Measurements from ENCODE around the gene KLHL42. TPM values are rescaled to one million over a fixed set of nuclear protein-coding genes. Genes with fewer than 3 reads are reported as not detected.

KLHL42 gene
- total RNA-seq, 4 donors from 2014 or later, result 14.0 to 30.3 (median 25.0) TPM

- Histone ChIP-seq H3K4me3 (no peak overlapping the region), H3K36me3 (no peaks in the 10 kb centered on the region)
- WGBS, result 94% methylated on average over 3 of the region's 3 CpGs
Observed at GRCh38 chr12:27828196-27828595, 48.2 kb downstream of the KLHL42 start.

GRCh38 chr12:27838543-27839185, 58.6 kb downstream of the KLHL42 start:
- no peak overlapping the region for H3K27ac ChIP-seq
- H3K4me3 ChIP-seq, result no peak overlapping the region
- no peak for DNase-seq (ENCODE audit: low spot score in 2 of 2)
- WGBS, result 70% methylated on average over 2 of the region's 2 CpGs
- H3K4me1 ChIP-seq, result peaks cover 5% of the 10 kb centered on the region
- H3K36me3 ChIP-seq, result no peaks in the 10 kb centered on the region
- no peaks in the 10 kb centered on the region for H3K9me3 ChIP-seq
- no peaks in the 10 kb centered on the region for H3K27me3 ChIP-seq
- TF ChIP-seq EP300 (IDR thresholded peaks at IDR 0.05) (no peak), POLR2A (IDR thresholded peaks at IDR 0.05) (no peak), CTCF (IDR thresholded peaks at IDR 0.05) (no peak), POLR2AphosphoS5 (IDR thresholded peaks at IDR 0.05) (no peak)

More at GRCh38 chr12:27828196-27828595, 48.2 kb downstream of the KLHL42 start:
- H3K9me3 ChIP-seq, result no peaks in the 10 kb centered on the region
- H3K27ac ChIP-seq, result no peak overlapping the region
- DNase-seq (ENCODE audit: low spot score in 2 of 2), result no peak
- H3K4me1 ChIP-seq, result no peaks in the 10 kb centered on the region
- no peaks in the 10 kb centered on the region for H3K27me3 ChIP-seq
- TF ChIP-seq POLR2AphosphoS5 (IDR thresholded peaks at IDR 0.05), result no peak
- no peak for TF ChIP-seq CTCF (IDR thresholded peaks at IDR 0.05)
- no peak for TF ChIP-seq POLR2A (IDR thresholded peaks at IDR 0.05)
- no peak for TF ChIP-seq EP300 (IDR thresholded peaks at IDR 0.05)

- H3K36me3 ChIP-seq, result no peaks in the 10 kb centered on the region
- no peak overlapping the region for H3K4me3 ChIP-seq
- WGBS, result 83% methylated on average over 3 of the region's 3 CpGs
- no peak overlapping the region for H3K27ac ChIP-seq
- H3K4me1 ChIP-seq, result peaks cover 11% of the 10 kb centered on the region
- TF ChIP-seq CTCF (IDR thresholded peaks at IDR 0.05) (no peak), EP300 (IDR thresholded peaks at IDR 0.05) (no peak), POLR2A (IDR thresholded peaks at IDR 0.05) (no peak), POLR2AphosphoS5 (IDR thresholded peaks at IDR 0.05) (no peak)
- no peak for DNase-seq (ENCODE audit: low spot score in 2 of 2)
- H3K27me3 ChIP-seq, result no peaks in the 10 kb centered on the region
- H3K9me3 ChIP-seq, result no peaks in the 10 kb centered on the region
Observed at GRCh38 chr12:27840229-27840999, 60.4 kb downstream of the KLHL42 start.

GRCh38 chr12:27841392-27841882, 61.4 kb downstream of the KLHL42 start:
- Histone ChIP-seq H3K9me3 (no peaks in the 10 kb centered on the region), H3K4me1 (peaks cover 11% of the 10 kb centered on the region), H3K4me3 (no peak overlapping the region), H3K27ac (no peak overlapping the region), H3K36me3 (no peaks in the 10 kb centered on the region), H3K27me3 (no peaks in the 10 kb centered on the region)
- DNase-seq (ENCODE audit: low spot score in 2 of 2), result no peak
- WGBS, result 51% methylated on average over 5 of the region's 5 CpGs
- TF ChIP-seq POLR2A (IDR thresholded peaks at IDR 0.05) (no peak), CTCF (IDR thresholded peaks at IDR 0.05) (no peak), POLR2AphosphoS5 (IDR thresholded peaks at IDR 0.05) (no peak), EP300 (IDR thresholded peaks at IDR 0.05) (no peak)

- Histone ChIP-seq H3K4me1 (peaks cover 11% of the 10 kb centered on the region), H3K4me3 (no peak overlapping the region), H3K9me3 (no peaks in the 10 kb centered on the region), H3K27ac (no peak overlapping the region), H3K27me3 (no peaks in the 10 kb centered on the region), H3K36me3 (no peaks in the 10 kb centered on the region)
- DNase-seq (ENCODE audit: low spot score in 2 of 2), result no peak
- WGBS, result 37% methylated on average over 8 of the region's 8 CpGs
- TF ChIP-seq POLR2A (IDR thresholded peaks at IDR 0.05) (no peak), POLR2AphosphoS5 (IDR thresholded peaks at IDR 0.05) (no peak), EP300 (IDR thresholded peaks at IDR 0.05) (no peak), CTCF (IDR thresholded peaks at IDR 0.05) (no peak)
Observed at GRCh38 chr12:27843714-27844245, 63.7 kb downstream of the KLHL42 start.
